GM18909 (cell line): ENCODE data around the gene PRDX5.

Experiments
- ATAC-seq: cut with Tn5 transposase; IDR thresholded peaks from one replicate; pipeline ENCODE4 v1.9.1; 2021; ENCODE audit warnings: mild to moderate bottlenecking; ENCODE audit not compliant: unreplicated experiment, poor library complexity

Gene PRDX5

GRCh38 chr11:64358907-64359711 lies 41.2 kb downstream of the PRDX5 start, which contains the start of gene RPS6KA4:
RPS6KA4 (plus strand) TSS chr11:64359162; CDS start chr11:64359236, 74 bp downstream.
- peak; percentile 67 for ATAC-seq

DNA sequence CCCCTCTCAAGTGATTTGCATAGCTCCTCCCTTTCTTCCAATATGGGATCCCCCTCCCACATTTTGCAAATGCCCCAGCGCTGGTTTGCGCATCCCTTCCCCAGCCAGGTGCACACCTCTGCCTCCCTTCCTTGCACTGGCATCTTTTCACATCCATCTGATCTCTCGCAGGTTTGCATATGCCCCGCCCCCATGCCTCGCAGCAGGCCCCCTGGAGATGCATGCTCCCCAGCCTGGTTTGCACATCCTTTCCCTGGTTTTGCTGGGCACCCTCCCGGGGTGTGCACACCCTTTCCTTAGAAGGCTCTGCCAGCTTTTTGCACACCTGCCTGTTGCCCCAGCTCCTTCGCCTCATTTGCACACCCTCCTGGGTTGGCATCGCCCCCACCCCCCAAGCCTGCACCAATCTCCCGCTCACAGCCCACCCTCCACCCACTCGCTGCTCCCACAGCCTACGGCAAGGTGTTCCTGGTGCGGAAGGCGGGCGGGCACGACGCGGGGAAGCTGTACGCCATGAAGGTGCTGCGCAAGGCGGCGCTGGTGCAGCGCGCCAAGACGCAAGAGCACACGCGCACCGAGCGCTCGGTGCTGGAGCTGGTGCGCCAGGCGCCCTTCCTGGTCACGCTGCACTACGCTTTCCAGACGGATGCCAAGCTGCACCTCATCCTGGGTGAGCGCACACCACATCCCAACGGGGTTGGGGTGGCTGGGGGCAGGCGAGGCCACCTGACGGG lies 42.0 kb downstream of the PRDX5 start:
- ATAC-seq, result no peak

DNA sequence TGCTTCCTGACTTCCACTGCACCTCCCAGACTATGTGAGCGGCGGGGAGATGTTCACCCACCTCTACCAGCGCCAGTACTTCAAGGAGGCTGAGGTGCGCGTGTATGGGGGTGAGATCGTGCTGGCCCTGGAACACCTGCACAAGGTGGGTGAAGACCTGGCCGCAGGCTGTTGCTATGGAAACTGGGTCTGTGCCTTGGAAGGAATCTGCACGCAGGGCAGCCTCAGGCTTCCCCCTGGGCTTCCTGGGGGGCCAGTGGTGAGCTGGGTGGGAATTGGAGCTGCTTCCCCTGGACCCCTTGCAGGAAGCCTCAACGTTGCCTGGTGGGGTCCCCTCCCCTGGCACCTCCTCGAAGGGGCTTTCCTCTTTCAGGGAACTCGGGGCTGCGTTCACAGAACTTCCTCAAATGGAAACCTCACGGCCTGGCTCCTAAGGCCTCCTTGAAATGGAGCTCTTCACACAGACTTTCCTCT lies 42.6 kb downstream of the PRDX5 start:
- ATAC-seq, result no peak

GRCh38 chr11:64361659-64362058 lies 43.7 kb downstream of the PRDX5 start:
- ATAC-seq, result no peak

DNA sequence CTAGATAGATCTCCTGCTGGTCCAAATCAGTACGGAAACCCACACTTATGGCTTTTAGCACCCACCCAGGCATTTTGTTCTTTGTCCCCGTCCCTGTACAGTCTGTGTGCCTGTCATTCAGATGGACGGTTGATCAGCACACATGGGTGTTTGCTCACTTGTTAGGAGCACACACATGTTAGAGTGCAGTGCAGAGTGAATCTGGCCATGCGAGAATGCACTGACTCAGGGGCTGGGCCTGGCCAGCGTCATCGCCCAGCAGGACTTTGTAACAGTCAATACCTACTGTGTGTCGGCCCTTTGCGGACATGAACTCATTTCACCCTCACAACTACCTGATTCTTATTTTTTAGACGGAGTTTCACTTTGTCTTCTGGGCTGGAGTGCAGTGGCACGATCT lies 44.4 kb downstream of the PRDX5 start:
- ATAC-seq, result no peak

DNA sequence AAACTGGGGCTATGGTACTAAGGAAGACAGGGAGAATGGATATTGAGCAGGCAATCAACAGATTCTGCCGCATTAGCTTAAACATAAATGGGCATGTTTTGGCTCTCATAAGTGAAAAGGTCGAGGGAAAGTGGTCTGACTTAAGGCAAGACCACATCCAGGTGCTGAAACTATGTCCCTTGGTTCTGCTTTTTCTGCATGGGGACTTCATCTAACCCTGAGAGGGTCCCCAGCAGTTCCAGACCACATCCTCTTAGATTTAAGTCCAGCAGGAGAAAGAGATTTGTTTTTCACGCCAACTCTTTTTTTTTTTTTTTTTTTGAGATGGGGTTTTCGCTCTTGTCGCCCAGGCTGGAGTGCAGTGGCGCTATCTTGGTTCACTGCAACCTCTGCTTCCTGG lies 46.5 kb downstream of the PRDX5 start:
- ATAC-seq, result no peak

GRCh38 chr11:64364911-64365310 lies 47.0 kb downstream of the PRDX5 start:
- no peak for ATAC-seq

DNA sequence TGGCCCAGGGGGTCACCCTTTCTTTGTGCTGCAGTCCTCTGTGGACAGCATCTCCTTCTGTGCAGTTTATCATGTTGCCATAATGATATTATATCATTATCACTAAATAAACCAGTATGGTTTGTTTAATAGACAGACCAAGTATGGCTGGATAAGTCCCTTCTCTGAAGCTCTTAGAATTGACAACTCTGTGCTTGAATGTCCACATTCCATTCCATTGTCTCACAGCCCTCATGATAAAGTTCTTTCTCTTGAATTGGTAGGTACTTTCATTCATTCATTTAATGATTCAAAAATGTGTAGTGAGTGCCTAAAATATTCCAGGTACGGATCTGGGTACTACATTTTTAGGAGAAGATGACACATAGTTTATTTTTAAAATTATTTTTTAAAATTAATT lies 48.8 kb downstream of the PRDX5 start:
- no peak for ATAC-seq

DNA sequence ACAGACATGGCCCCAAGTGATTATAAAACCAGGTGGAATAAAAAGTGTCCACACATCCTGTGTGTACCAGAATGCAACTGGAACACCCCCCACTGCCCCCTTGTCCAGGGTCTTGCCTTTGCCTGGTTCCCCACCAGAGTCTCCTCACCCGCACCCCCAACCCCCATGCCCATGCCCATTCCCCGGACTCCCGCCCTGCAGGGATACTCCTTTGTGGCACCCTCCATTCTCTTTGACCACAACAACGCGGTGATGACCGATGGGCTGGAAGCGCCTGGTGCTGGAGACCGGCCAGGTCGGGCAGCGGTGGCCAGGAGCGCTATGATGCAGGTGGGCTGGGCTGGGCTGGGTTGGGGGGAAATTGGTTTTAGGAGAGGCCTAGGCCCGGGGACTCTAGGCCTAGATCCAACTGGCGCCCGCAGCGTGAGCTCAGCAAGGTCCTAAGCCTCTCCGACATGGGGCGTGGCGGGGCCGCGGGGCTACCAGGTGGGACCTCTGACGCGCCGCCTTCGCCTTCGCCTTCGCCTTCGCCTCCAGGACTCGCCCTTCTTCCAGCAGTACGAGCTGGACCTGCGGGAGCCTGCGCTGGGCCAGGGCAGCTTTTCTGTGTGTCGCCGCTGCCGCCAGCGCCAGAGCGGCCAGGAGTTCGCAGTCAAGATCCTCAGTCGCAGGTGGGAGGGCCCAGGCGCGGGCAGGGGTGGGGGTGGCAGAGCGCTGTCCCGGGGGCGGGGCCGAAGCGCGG lies 50.2 kb downstream of the PRDX5 start:
- no peak for ATAC-seq

GRCh38 chr11:64368673-64369074 lies 50.8 kb downstream of the PRDX5 start:
- no peak for ATAC-seq

DNA sequence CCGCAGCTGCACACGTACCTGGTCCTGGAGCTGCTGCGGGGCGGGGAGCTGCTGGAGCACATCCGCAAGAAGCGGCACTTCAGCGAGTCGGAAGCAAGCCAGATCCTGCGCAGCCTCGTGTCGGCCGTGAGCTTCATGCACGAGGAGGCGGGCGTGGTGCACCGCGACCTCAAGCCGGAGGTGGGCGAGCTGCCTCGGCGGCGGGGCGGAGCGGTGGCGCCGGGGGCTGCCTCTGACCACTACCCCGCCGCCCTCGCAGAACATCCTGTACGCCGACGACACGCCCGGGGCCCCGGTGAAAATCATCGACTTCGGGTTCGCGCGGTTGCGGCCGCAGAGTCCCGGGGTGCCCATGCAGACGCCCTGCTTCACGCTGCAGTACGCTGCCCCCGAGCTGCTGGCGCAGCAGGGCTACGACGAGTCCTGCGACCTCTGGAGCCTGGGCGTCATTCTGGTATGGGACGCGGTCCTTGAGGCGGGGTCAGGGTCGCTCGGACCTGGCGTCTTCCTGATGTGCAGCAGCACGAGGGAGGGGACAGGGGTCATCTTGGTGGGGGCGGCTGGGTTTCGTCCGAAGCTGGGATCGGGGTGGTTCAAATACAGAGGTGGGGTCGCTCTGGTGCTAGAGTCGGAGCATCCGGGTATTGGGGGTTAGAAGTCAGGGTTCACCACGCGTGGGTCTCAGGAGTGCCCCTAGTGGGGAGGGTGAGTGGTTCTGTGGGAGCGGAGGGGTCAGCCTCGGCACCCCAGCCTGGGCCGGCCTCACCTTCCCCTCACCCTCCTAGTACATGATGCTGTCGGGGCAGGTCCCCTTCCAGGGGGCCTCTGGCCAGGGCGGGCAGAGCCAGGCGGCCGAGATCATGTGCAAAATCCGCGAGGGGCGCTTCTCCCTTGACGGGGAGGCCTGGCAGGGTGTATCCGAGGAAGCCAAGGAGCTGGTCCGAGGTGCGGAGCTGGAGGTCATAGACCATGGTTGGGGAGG lies 51.8 kb downstream of the PRDX5 start:
- ATAC-seq, result no peak

- ATAC-seq, result no peak
These were observed 53.3 kb downstream of the PRDX5 start for GRCh38 chr11:64371201-64371600.
